Fibroblast of pulmonary artery (primary cell): Measurements from ENCODE around the gene FAM227B.

ENCODE experiments used
- DNase-seq: peaks from one replicate; pipeline ENCODE4 v3.0.0-alpha.2; 2010; ENCODE audit warnings: low read depth
- H3K4me3 ChIP-seq: replicated peaks from 2 replicates; pipeline ENCODE4 v1.5.1; 2011; ENCODE audit warnings: low read depth, mild to moderate bottlenecking, control low read depth, low read length, moderate library complexity
- TF ChIP-seq, protein P1 (sequence below): IDR thresholded peaks from 2 replicates; pipeline ENCODE4 v1.5.1; 2011; ENCODE audit warnings: mild to moderate bottlenecking, control low read depth, low read length, inconsistent platforms; ENCODE audit errors: missing control alignments

FAM227B gene

GRCh38 chr15:49464522-49464921 lies 156.1 kb downstream of the FAM227B start:
- no peak overlapping the region for H3K4me3 ChIP-seq
- no peak for DNase-seq

DNA sequence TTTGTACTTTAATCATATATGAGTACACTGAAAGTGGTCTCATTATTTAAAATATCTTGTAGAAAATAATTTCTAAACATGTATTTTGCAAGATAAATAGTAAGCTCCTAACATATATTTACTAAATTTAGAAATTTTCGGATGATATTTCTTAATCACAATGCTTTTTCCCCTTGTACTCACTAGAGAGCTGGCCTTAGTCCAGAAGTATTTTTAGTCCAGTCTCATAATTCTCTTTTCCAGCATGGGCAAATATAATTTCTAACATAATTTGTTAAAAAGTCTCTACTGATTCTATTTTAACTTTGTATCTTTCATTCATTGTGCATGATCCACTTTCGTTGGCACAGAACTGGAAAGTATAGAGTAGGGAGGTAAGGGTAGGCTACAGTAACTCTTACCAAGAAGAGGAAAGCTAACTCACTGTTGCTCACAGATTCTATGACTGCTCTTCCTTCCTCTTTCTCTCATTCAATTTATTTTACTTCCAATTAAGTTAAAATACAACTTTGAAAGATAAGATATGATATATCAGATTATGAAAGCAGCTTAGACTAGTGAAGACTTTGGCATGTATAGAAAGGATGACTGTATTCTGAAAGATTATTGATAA lies 158.3 kb downstream of the FAM227B start:
- TF ChIP-seq, protein P1, sequence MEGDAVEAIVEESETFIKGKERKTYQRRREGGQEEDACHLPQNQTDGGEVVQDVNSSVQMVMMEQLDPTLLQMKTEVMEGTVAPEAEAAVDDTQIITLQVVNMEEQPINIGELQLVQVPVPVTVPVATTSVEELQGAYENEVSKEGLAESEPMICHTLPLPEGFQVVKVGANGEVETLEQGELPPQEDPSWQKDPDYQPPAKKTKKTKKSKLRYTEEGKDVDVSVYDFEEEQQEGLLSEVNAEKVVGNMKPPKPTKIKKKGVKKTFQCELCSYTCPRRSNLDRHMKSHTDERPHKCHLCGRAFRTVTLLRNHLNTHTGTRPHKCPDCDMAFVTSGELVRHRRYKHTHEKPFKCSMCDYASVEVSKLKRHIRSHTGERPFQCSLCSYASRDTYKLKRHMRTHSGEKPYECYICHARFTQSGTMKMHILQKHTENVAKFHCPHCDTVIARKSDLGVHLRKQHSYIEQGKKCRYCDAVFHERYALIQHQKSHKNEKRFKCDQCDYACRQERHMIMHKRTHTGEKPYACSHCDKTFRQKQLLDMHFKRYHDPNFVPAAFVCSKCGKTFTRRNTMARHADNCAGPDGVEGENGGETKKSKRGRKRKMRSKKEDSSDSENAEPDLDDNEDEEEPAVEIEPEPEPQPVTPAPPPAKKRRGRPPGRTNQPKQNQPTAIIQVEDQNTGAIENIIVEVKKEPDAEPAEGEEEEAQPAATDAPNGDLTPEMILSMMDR = no peak
- DNase-seq = peak; percentile 38
- H3K4me3 ChIP-seq = no peak overlapping the region

More at GRCh38 chr15:49464522-49464921, 156.1 kb downstream of the FAM227B start:
- TF ChIP-seq, protein P1 = no peak

GRCh38 chr15:49460411-49460941 lies 160.1 kb downstream of the FAM227B start:
- TF ChIP-seq, protein P1 = no peak
- DNase-seq = no peak
- H3K4me3 ChIP-seq = no peak overlapping the region

DNA sequence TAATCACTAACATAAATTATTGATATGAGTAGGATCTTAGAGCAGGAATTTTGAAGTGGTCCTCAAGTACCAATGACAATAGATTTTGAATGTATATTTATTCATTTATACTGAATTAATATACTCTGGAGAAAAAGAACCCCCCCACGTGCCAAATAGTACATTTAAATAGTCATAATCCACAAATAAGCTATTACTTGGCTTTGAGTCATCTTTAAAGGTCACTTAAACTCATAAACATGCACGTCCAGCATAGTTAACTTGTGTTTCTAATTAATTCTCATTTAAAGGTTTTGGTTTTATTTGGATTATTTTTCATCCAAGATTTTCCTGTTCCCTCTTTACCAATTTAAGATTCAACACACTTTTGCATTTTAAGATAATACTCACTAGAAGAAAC lies 162.5 kb downstream of the FAM227B start:
- TF ChIP-seq, protein P1 = no peak
- DNase-seq = no peak
- H3K4me3 ChIP-seq = no peak overlapping the region

DNA sequence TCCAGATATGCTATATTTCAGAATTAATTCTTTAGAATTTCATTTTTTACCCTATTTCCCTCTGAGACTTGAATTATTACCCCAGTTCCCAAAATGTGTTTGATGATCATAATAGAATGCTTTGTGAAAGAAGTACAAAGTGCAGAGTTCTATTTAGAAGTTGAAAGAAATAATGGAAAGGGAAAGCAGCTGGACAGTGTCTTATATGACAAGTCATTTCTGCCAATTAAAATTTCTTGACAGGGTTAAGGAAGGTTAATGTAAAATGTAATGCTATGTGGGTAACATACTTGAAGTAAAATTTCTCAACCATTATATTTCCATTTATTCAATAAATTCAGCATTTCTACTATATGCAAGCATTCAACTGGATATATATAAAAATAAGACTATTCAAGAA lies 164.5 kb downstream of the FAM227B start:
- no peak for DNase-seq
- no peak overlapping the region for H3K4me3 ChIP-seq
- TF ChIP-seq, protein P1 = no peak

- H3K4me3 ChIP-seq = no peak overlapping the region
- DNase-seq = no peak
- TF ChIP-seq, protein P1 = no peak
Measured at GRCh38 chr15:49452595-49452994, 168.0 kb downstream of the FAM227B start.

GRCh38 chr15:49441816-49442215 lies 178.8 kb downstream of the FAM227B start:
- TF ChIP-seq, protein P1 = no peak
- H3K4me3 ChIP-seq = no peak overlapping the region
- DNase-seq = no peak
